GM21529 (cell line): ENCODE results near the gene LLGL2.
"Not testable (repeated sequence)": the region's sequence is repeated elsewhere in the genome, so short reads cannot be mapped to it uniquely, and the experiment has no call there.

Experiments used
- ATAC-seq: cut with Tn5 transposase; IDR thresholded peaks from one replicate; pipeline ENCODE4 v1.9.1; 2021; ENCODE audit not compliant: unreplicated experiment

LLGL2 gene

DNA sequence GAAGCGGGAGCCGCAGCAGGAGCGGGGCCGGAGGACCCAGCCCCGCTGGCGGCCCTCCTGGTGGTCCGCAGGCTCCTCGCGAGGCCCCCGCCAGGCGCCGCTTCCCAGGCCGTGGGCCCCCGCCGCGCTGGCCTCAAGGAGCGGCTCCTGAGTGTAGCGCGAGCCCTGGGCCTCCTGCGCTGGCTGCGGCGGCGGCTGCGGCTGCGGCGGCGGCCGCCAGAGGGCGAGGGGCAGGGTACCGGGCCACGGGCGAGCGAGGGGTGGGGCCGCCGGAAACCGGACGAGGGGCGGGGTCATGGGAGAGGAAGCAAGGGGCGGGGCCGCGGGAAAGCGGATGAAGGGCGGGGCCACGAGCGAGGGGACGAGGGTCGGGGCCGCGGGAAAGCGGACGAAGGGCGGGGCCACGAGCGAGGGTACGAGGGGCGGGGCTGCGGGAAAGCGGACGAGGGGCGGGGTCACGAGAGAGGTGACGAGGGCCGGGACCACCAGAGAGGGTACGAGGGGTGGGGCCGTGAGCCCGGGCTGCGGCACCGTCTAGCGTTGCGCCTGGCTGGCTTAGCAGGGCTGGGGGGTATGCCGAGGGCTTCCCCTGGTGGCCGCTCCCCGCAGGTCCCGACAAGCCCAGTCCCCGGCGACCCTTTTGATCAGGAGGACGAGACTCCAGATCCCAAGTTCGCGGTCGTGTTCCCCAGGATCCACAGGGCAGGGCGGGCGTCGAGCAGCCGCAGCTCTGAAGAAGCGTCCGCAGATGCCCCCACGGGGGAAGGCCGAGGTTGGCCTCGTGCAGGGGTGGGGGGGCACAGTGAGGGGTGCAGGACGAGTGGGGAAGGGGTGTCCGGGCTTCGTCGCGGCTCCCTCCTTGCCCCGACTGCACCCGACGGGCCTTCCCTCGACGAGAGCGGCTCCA is 63.8 kb downstream of the LLGL2 start:
- ATAC-seq: no peak

DNA sequence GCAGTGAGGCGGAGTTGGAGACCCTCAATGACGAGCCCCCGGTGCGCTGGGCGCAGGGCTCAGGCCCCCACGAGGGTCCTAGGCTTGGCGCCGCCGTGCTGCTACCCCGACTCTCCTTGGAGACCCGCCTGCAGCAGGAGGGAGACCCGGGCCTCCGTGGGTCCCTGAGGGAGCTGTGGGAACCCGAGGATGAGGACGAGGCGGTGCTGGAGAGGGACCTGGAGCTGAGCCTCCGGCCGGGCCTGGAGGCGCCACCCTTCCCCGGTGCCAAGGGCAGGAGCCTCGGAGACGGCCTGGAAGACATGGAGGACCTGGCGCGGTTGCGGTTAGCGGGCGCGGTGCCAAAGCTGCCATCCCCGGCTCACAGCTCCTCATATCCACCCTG is 64.4 kb downstream of the LLGL2 start:
- ATAC-seq: no peak

DNA sequence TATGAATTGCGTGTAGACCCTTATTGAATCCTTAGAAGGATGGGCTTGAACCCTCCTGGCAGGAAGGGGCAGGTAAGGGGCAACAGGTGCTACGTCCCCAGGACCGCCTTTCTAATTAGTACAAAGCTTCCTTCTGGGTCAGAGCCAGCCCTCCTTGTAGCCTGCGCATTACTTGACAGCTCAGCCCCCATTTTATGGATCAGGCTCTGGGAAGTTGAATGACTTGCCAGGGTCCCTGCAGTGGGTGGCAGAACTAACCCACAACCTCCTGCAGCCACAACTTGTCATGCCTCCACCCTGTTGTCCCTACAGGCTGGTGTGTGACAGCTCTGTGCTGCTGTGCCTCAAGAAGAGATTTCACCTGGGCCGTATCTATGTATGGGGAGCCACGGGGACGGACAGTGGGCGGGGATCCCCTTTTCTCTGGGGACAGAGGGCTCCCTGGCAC is 64.8 kb downstream of the LLGL2 start:
- no peak for ATAC-seq

DNA sequence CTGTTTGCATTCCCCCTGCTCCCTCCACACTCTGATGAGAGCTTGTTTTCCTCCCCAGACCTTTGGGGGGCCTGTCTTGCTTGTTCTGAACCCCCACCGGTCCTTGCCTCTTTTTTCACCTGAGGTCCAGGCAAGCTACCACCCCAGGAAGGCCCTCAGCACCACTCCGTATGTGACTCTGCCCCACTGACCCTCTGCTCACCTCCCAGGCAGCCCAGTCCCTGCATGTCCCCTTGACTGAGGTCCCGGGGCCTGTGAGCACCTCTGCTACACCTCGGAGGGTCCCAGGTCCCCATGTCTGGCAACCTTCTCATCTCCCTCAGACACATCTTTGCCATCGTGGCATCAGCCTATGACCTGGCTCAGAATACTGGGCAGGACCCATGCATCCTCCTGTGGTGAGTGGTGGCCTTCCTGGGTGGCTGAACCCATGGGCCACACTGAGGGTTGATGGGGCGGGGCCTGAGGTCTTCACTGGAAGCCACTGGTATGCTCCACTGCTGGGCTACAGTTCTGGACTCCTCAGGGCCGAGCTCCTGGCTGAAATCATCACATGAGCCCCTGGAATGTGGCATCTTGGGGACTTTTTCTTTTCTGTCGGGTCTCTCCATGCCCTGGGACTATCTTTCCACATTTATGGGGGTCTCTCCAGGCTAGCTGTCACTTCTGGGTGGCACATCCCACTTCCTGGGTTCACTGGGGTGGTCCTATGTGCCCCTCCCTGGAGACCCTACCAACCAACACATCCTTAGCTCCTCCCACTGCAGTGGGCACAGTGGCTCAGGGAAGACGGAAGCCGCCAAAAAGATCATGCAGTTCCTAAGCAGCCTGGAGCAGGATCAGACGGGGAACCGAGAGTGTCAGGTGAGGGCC is 65.6 kb downstream of the LLGL2 start:
- no peak for ATAC-seq

DNA sequence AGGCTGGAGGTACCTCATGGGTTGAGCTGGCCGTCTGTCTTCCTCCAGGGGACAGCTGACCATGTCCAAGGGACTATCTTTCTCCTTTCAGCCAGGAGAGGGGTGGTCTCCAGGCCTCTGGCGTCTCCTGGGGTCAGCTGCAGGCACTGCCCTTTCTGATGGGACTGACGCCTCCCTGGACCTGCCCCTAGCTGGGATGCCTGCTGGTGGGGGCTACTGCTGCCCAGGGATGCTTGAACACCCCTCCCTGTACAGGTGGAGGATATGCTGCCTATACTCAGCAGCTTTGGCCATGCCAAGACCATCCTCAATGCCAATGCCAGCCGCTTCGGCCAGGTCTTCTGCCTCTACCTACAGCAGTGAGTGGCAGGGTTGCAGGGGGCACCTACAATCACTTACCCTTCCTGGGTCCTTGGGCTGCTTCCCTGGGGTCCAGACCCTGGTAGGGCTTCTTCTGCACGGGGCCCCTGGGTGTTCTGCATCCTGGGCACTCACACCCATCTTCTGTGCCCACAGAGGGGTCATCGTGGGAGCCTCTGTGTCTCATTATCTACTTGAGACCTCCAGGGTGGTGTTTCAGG is 66.3 kb downstream of the LLGL2 start:
- no peak for ATAC-seq

DNA sequence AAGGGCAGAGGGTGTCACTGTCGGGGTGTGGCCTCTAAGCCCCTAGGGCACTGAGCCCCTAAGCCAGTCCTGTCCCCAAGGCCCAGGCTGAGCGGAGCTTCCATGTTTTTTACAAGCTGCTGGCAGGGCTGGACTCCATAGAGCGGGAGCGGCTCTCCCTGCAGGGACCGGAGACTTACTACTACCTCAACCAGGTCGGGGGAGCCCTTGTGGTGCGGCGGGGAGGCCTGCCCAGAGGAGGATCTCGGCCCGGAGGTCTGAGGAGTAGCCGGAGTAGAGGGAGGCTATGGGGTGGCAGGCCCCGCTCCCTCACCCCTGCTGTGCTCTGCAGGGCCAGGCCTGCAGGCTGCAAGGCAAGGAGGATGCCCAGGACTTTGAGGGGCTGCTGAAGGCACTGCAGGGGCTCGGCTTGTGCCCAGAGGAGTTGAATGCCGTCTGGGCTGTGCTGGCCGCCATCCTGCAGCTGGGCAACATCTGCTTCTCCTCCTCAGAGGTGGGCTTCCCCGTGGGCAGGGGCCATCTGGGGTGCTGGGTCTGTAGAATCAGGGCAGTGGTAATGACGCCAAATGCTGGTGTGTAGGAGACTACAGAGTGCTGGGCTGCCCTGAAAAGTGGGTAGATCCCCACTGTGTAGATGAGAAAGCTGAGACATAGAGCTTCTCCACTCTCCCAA is 67.0 kb downstream of the LLGL2 start:
- ATAC-seq: no peak

DNA sequence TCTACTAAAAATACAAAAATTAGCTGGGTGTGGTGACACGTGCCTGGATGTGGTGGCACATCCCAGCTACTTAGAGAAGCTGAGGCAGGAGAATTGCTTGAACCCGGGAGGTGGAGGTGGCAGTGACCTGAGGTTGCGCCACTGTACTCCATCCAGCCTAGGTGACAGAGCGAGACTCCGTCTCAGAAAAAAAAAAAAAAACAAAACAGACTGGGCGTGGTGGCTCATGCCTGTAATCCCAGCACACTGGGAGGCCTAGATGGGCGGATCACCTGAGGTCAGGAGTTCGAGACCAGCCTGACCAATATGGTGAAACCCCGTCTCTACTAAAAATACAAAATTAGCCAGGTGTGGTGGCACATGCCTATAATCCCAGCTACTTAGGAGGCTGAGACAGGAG is 67.9 kb downstream of the LLGL2 start:
- ATAC-seq: not testable (repeated sequence)

DNA sequence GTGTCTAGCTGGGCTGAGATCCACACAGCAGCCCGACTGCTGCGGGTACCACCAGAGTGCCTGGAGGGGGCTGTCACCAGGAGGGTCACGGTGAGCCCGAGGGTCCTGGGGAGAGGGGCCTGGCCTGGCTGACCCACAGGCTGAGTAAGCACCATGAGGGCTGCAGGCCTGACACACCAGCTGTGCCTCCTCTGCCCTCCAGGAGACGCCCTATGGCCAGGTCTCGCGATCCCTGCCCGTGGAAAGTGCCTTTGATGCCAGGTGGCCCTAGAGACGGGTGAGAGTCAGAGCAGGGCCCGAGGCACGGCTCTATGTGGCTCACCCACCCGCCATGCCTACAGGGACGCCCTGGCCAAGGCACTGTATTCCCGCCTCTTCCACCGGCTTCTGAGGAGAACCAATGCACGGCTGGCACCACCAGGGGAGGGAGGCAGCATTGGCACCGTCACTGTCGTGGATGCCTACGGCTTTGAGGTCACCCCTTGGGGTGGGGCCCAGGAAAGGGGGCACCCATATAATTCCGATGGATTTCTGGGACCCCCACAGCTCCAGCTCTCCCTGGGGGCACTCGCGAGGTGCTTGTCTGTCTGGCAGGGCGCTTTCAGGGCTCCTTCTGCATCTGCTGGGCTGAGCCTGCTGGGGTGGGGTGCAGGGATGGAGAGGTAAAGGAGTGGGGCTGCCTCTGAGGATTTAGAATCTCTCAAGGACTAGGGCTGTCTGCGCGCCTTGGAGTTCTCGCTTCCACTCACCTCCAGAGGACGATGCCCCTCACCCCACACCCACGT is 69.2 kb downstream of the LLGL2 start:
- no peak for ATAC-seq

DNA sequence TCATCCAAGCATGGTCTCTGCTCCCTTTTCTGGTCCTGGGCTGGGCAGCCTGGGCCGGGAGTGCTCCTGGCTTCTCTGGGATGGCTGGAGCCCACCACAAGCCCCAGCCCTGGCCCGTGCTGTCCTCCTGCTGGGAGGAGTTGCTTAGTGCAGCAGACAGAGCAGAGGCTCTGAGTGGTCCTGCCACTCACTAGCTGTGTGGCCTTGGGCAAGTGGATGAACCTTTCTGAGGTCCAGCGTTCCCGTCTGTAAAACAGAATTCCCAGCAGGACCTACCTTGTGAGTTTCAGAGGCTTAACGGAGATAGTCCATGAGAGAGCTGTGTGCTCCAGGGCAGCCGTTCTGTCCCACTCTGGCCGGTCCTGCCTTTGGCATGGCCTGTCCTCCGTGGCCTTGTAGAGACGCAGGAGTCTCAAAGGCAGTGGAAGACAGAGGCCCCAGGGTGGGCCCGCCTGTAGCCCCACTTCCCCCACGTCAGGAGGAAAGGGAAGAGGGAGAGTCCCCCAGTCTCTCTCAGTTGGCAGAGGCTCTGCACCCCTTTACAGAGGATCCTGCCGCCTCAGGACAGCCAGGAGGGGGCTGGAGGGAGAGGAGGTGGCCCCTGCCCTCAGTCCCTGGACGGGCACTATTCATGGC is 69.9 kb downstream of the LLGL2 start:
- no peak for ATAC-seq

DNA sequence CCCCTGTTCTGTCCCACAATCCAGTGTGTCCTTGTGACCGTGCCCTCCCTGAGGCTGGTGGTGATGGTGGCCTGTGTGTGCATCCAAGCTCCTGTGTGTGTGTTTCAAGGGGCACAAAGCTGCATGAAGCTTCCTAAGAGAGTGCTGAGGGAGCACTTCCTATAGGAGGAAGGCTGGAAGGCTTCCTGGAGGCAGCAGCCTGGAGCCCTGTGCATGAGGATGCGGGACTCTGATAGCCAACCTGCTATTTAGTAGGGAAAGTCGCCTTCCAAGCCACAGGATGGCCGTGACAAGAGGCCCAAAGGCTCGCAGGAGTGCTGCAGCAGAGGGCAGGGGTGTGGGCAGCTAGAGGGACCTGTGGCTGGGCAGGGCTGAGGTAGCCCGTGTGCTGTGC is 70.4 kb downstream of the LLGL2 start:
- ATAC-seq: no peak

DNA sequence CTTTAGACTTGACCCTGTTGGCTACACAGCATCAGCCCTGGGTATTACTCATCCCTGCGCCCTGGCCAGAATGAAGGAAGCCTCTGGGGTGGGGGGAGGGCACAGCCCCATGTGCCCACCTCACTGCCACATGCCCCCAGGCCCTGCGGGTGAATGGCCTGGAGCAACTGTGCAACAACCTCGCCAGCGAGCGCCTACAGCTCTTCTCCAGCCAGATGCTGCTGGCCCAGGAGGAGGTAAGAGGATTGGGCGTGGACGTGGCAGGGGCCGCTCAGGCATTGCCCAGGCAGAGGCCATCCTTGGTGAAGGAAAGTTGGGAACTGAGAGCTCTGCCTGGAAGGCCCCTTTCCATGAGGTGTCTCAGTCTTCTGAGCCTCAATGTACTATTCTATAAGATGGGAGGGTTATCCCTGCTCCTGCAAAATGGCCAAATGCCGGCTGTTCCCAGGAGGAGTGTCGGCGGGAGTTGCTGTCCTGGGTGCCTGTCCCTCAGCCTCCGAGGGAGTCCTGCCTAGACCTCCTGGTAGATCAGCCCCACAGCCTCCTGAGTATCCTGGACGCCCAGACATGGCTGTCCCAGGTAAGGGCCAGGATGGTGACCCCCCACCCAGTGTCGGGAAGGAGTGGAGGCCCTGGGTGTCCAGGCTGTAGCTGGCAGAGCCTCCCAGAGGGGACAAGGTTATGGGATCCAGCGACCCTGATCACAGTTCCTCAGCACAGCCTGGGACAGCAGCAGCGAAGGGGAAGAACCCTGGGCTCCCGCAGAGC is 71.0 kb downstream of the LLGL2 start:
- no peak for ATAC-seq

DNA sequence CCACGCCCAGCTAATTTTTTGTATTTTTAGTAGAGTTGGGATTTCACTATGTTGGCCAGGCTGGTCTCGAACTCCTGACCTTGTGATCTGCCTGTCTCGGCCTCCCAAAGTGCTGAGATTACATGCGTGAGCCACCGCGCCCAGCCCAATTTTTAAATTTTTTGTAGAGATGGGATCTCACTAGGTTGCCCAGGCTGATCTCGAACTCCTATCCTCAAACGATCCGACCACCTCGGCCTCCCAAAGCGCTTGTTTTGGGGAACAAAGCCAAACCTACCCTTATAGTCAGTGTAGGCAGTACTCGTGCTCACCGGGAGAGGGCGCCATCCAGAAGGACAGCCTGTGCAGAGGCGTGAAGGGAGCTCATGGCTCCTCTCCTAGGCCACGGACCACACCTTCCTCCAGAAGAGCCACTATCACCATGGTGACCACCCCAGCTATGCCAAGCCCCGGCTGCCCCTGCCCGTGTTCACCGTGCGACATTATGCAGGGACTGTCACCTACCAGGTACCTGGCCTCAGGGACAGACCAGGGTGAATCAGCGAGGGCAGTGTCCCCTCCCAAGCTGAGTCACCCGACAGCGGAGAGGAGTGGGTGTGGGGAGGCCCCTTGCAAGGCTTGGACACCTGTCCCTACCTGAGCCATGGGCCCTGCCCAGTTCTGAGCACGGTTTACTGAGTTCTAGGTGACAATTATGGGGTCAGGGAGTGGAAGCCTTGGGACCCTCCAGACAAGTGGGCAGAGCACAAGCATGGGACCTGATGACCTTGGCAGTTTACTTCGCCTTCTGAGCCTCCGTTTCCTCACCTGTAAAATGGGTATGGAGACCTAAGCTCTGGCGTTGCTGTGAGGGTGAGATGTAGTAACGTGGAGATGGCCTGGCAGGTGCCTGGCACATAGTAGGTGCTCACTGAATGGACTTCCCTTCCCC is 75.8 kb downstream of the LLGL2 start:
- ATAC-seq: no peak

DNA sequence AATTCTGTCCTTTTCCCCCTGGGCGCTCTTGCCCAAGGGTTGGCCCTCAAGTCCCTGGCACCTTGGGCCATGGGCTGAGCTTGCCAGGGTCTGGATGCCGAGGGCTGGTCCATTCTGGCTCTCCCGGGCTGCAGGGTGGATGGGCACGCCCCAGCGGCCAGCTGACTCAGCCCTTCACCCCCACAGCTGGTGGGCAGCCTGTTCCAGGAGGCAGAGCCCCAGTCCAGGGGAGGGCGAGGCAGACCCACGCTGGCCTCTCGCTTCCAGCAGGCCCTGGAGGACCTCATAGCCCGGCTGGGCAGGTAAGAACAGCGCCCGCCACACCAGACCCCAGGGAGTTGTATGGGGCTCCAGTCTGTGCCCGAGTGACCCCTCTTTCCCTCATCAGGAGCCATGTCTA is 77.1 kb downstream of the LLGL2 start:
- no peak for ATAC-seq

DNA sequence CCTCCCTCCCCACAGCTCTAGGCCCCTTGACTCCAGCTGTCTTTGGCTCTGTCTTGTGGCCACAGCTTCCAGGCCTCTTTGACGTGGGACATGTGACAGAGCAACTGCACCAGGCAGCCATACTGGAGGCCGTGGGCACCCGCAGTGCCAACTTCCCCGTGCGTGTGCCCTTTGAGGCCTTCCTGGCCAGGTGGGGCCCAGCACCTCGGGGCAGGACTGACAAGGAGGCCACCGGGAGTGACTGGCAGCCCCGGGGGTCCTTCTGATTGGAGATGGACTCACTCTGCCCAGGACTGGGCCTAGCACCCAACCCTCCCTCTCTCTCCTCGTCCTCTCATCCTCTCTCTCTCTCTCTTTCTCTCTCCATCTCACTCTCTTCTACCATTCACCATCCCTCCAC is 77.6 kb downstream of the LLGL2 start:
- no peak for ATAC-seq

DNA sequence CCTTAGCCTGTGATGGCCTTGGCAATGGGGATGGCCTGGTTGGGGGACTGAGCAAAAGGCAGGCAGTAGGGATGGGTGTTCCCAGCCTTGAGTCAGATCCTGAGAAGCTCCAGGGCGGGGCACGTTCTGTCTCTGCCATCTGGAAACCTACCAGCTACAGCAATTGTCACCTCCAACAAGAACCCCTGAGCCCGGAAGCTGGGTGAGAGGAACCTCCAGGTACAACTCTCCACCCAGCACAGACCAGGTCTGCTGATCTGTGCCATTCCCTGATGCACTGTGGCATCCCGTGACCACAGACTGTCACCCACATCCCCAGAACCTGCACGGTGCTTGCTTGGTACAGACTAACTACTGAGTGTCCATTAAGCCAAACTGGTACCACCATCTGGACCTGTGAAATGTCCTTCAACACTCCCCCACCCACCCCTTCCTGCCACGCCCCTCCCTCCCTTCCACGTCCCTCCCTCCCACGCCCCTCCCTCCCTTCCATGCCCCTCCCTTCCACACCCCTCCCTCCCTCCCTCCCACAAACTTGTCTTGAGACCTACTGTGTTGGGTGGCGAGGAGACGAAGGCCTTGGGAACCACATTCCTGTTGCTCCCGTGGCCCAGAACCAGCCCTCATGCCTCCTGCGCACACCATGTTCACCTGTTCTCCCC is 78.7 kb downstream of the LLGL2 start:
- no peak for ATAC-seq

DNA sequence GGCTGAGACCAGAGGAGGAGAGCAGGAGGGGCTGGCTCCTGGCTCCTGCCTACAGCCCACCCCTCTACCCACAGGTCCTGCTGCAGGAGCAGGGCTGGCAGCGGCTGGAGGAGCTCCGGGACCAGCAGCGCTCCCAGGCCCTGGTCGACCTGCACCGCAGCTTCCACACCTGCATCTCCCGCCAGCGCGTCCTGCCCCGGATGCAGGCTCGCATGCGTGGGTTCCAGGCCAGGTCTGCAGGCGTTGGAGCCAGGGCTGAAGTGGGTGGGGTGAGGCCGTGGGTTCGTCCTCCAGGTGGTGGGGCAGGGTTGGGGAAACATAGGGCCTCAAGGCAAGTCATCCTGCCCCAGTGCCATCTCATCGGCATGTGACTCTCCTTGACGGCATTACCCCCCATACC is 80.3 kb downstream of the LLGL2 start:
- no peak for ATAC-seq

DNA sequence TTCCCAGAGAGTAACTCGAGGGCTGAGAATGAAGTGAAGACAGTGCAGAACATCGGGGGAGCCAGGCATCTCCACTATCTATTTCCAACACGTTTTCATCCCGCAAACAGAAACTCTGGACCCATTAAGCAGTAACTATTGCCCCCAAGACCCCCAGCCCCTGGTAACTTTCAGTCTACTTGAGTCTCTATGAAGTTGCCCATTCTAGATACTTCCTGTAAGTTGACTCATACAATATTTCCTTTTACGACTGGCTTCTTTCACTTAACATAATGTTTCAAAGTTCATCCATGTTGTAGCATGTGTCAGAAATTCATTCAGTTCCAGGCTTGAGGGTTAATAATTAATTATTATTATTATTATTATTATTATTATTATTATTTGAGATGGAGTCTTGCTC is 81.6 kb downstream of the LLGL2 start:
- ATAC-seq: no peak
